ENCODE results near the gene PMAIP1.

Gene PMAIP1

GRCh38 chr18:59915606-59916005, 15.8 kb downstream of the PMAIP1 start:
- no peak for DNase-seq (ENCODE audit: low read depth)

- no peak for DNase-seq (ENCODE audit: low read depth)
These were observed 16.9 kb downstream of the PMAIP1 start for GRCh38 chr18:59916746-59917145.

GRCh38 chr18:59917422-59917821, 17.6 kb downstream of the PMAIP1 start:
- DNase-seq (ENCODE audit: low read depth): no peak

- DNase-seq (ENCODE audit: low read depth): no peak
These were observed 18.5 kb downstream of the PMAIP1 start for GRCh38 chr18:59918320-59918755.

GRCh38 chr18:59918997-59919396, 19.2 kb downstream of the PMAIP1 start:
- no peak for DNase-seq (ENCODE audit: low read depth)

GRCh38 chr18:59921384-59921891, 21.6 kb downstream of the PMAIP1 start:
- no peak for DNase-seq (ENCODE audit: low read depth)

- DNase-seq (ENCODE audit: low read depth): no peak
These were observed 23.9 kb downstream of the PMAIP1 start for GRCh38 chr18:59923539-59924196.

GRCh38 chr18:59926131-59926530, 26.3 kb downstream of the PMAIP1 start:
- no peak for DNase-seq (ENCODE audit: low read depth)

GRCh38 chr18:59927246-59927825, 27.5 kb downstream of the PMAIP1 start:
- no peak for DNase-seq (ENCODE audit: low read depth)

- DNase-seq (ENCODE audit: low read depth): no peak
These were observed 28.4 kb downstream of the PMAIP1 start for GRCh38 chr18:59928201-59928600.

GRCh38 chr18:59929621-59930295, 30.0 kb downstream of the PMAIP1 start:
- DNase-seq (ENCODE audit: low read depth): no peak

GRCh38 chr18:59932401-59932800, 32.6 kb downstream of the PMAIP1 start:
- no peak for DNase-seq (ENCODE audit: low read depth)

GRCh38 chr18:59938676-59939075, 38.9 kb downstream of the PMAIP1 start:
- no peak for DNase-seq (ENCODE audit: low read depth)

- no peak for DNase-seq (ENCODE audit: low read depth)
These were observed 39.3 kb downstream of the PMAIP1 start for GRCh38 chr18:59939127-59939526.

- no peak for DNase-seq (ENCODE audit: low read depth)
These were observed 40.3 kb downstream of the PMAIP1 start for GRCh38 chr18:59940068-59940467.

GRCh38 chr18:59941331-59941730, 41.5 kb downstream of the PMAIP1 start:
- DNase-seq (ENCODE audit: low read depth): no peak

GRCh38 chr18:59942601-59943000, 42.8 kb downstream of the PMAIP1 start:
- DNase-seq (ENCODE audit: low read depth): no peak

GRCh38 chr18:59945544-59945943, 45.7 kb downstream of the PMAIP1 start:
- no peak for DNase-seq (ENCODE audit: low read depth)

- no peak for DNase-seq (ENCODE audit: low read depth)
These were observed 50.6 kb downstream of the PMAIP1 start for GRCh38 chr18:59950215-59950944.

GRCh38 chr18:59951591-59951990, 51.8 kb downstream of the PMAIP1 start:
- DNase-seq (ENCODE audit: low read depth): no peak

- no peak for DNase-seq (ENCODE audit: low read depth)
These were observed 52.6 kb downstream of the PMAIP1 start for GRCh38 chr18:59952283-59953007.
